ES-I3 (cell line): ENCODE results near the gene NKX6-2.
"Not testable (repeated sequence)": the region's sequence is repeated elsewhere in the genome, so short reads cannot be mapped to it uniquely, and the experiment has no call there.

Experiments
- H3K36me3 ChIP-seq: 2 replicates; pipeline ENCODE4 v1.6.1; 2013; ENCODE audit warnings: mild to moderate bottlenecking, low read length, control low read depth, moderate library complexity; ENCODE audit not compliant: insufficient read depth
- H3K4me1 ChIP-seq: 2 replicates; pipeline ENCODE4 v1.6.1; 2013; ENCODE audit warnings: mild to moderate bottlenecking, control low read depth, low read length; ENCODE audit not compliant: insufficient read depth
- H3K9ac ChIP-seq: 2 replicates; pipeline ENCODE4 v1.6.1; 2013; ENCODE audit warnings: low read depth, mild to moderate bottlenecking, low read length, moderate library complexity
- H3K9me3 ChIP-seq: 2 replicates; pipeline ENCODE4 v1.6.1; 2013; ENCODE audit warnings: mild to moderate bottlenecking, low read length, moderate library complexity; ENCODE audit not compliant: control insufficient read depth, insufficient read depth

The NKX6-2 gene

GRCh38 chr10:132784866-132785722 lies 853 bp downstream of the NKX6-2 start:
- peaks cover 11% of the 10 kb centered on the region for H3K4me1 ChIP-seq
- H3K9me3 ChIP-seq = no peaks in the 10 kb centered on the region
- H3K9ac ChIP-seq = peak overlapping the region; percentile 6; the same call in 1 of the 2 replicates

GRCh38 chr10:132783940-132784865 lies 1.7 kb downstream of the NKX6-2 start:
- H3K9me3 ChIP-seq = no peaks in the 10 kb centered on the region

More at GRCh38 chr10:132784866-132785722, 853 bp downstream of the NKX6-2 start:
- no peaks in the 10 kb centered on the region for H3K36me3 ChIP-seq

GRCh38 chr10:132783165-132783939 lies 2.6 kb downstream of the NKX6-2 start:
- Histone ChIP-seq H3K9me3 (no peaks in the 10 kb centered on the region), H3K4me1 (peaks cover 11% of the 10 kb centered on the region), H3K9ac (no peak overlapping the region; the same call in 1 of the 2 replicates), H3K36me3 (no peaks in the 10 kb centered on the region)

More at GRCh38 chr10:132783940-132784865, 1.7 kb downstream of the NKX6-2 start:
- Histone ChIP-seq H3K9ac (peak overlapping the region; percentile 15; the same call in 1 of the 2 replicates), H3K36me3 (no peaks in the 10 kb centered on the region), H3K4me1 (peaks cover 11% of the 10 kb centered on the region)

GRCh38 chr10:132781556-132781955 lies 4.4 kb downstream of the NKX6-2 start:
- no peaks in the 10 kb centered on the region for H3K36me3 ChIP-seq
- H3K9me3 ChIP-seq = no peaks in the 10 kb centered on the region
- no peak overlapping the region for H3K9ac ChIP-seq
- H3K4me1 ChIP-seq = peaks cover 11% of the 10 kb centered on the region

GRCh38 chr10:132780356-132780755 lies 5.6 kb downstream of the NKX6-2 start:
- H3K9ac ChIP-seq = no peak overlapping the region
- H3K4me1 ChIP-seq = peaks cover 11% of the 10 kb centered on the region
- H3K9me3 ChIP-seq = no peaks in the 10 kb centered on the region
- no peaks in the 10 kb centered on the region for H3K36me3 ChIP-seq

GRCh38 chr10:132779549-132780294 lies 6.2 kb downstream of the NKX6-2 start:
- peaks cover 11% of the 10 kb centered on the region for H3K4me1 ChIP-seq
- no peaks in the 10 kb centered on the region for H3K9me3 ChIP-seq
- H3K9ac ChIP-seq = no peak overlapping the region
- H3K36me3 ChIP-seq = no peaks in the 10 kb centered on the region

GRCh38 chr10:132777441-132777840 lies 8.5 kb downstream of the NKX6-2 start:
- H3K36me3 ChIP-seq = no peaks in the 10 kb centered on the region
- no peaks in the 10 kb centered on the region for H3K4me1 ChIP-seq
- H3K9ac ChIP-seq = no peak overlapping the region
- H3K9me3 ChIP-seq = no peaks in the 10 kb centered on the region

GRCh38 chr10:132776821-132777220 lies 9.1 kb downstream of the NKX6-2 start:
- H3K9me3 ChIP-seq = no peaks in the 10 kb centered on the region
- H3K9ac ChIP-seq = no peak overlapping the region
- H3K36me3 ChIP-seq = no peaks in the 10 kb centered on the region
- no peaks in the 10 kb centered on the region for H3K4me1 ChIP-seq

- Histone ChIP-seq H3K9me3 (no peaks in the 10 kb centered on the region), H3K9ac (no peak overlapping the region), H3K36me3 (no peaks in the 10 kb centered on the region), H3K4me1 (no peaks in the 10 kb centered on the region)
Measured at GRCh38 chr10:132776186-132776585, 9.8 kb downstream of the NKX6-2 start.

- no peaks in the 10 kb centered on the region for H3K4me1 ChIP-seq
- no peak overlapping the region for H3K9ac ChIP-seq
- no peaks in the 10 kb centered on the region for H3K36me3 ChIP-seq
- H3K9me3 ChIP-seq = no peaks in the 10 kb centered on the region
Measured at GRCh38 chr10:132774902-132775863, 10.8 kb downstream of the NKX6-2 start.

GRCh38 chr10:132774181-132774901 lies 11.6 kb downstream of the NKX6-2 start:
- H3K9me3 ChIP-seq = no peaks in the 10 kb centered on the region
- no peak overlapping the region for H3K9ac ChIP-seq
- no peaks in the 10 kb centered on the region for H3K36me3 ChIP-seq
- no peaks in the 10 kb centered on the region for H3K4me1 ChIP-seq

GRCh38 chr10:132772816-132773215 lies 13.1 kb downstream of the NKX6-2 start:
- not testable (repeated sequence) for H3K9me3 ChIP-seq, H3K4me1 ChIP-seq, H3K9ac ChIP-seq, H3K36me3 ChIP-seq
